ENCODE results near the gene DRAP1. TPM values are rescaled to one million over a fixed set of nuclear protein-coding genes. Genes with fewer than 3 reads are reported as not detected.

Gene DRAP1
- total RNA-seq, 4 donors from 2014 or later = 15.7 to 63.2 (median 57.0) TPM

DNA sequence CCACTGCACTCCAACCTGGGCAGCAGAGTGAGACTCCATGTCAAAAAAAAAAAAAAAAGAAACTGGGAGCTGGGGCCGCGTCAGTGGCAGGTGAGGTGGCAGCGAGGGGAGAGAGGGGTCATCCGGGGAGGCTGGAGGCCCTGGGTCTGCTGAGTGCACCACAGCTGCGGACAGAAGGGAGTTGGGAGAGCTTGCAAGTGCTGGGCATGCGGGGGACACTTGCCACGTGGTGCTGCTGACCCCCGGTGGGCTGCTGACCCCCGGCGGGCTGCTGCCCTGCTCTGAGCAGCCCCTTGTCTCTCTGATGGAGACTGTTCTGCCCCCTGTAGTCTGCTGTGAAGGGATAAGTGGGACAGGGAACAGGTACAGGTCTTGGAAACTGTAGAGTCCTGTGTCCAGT, 2.6 kb downstream of the DRAP1 start:
- TF ChIP-seq EP300 (IDR thresholded peaks at IDR 0.05; ENCODE audit: low read depth) (no peak), POLR2AphosphoS5 (IDR thresholded peaks at IDR 0.05) (no peak), POLR2A (IDR thresholded peaks at IDR 0.05) (no peak), CTCF (IDR thresholded peaks at IDR 0.05) (no peak)
- in situ Hi-C loops (cut with MboI; ENCODE audit: low pct_ligation_motif_present in 1 of 4, low pct_unique_long_range_greater_than_20kb in 1 of 4, low sequenced_read_pairs in 3 of 4) = no loop called here
- Histone ChIP-seq H3K4me1 (peaks cover 22 to 28% (median 27%) of the 10 kb centered on the region in 4 donors), H3K27me3 (no peaks in the 10 kb centered on the region), H3K27ac (no peak overlapping the region), H3K36me3 (peaks cover 0 to 6% (median 2%) of the 10 kb centered on the region in 4 donors), H3K9me3 (no peaks in the 10 kb centered on the region), H3K4me3 (no peak overlapping the region)
- intact Hi-C loops (cut with DNase I; ENCODE audit: low total_unique reads) = no loop called here
- WGBS, 2 donors (ENCODE audit: low coverage in 1 of 2) = 93% methylated on average over 10 of the region's 10 CpGs; no CpG with 5 or more reads in 1 of the 2 donors
- no peak for DNase-seq

DNA sequence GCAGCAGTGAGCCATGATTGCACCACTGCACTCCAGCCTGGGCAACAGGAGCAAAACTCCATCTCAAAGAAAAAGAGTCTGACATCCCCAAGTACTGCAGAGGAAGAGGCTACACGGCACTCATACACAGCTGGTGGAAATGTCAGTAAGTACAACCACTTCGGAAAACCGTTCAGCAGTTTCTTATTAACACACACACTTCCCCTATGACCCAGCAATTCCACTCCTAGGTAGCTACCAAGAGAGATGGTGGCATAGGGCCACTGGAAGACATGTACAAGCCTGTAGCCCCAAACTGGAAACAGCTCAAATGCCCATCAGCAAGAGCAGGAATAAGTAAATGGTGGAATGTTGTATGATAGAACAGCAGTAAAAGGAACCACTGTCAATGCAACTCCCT, 3.3 kb downstream of the DRAP1 start:
- no peaks in the 10 kb centered on the region for H3K9me3 ChIP-seq
- TF ChIP-seq CTCF (IDR thresholded peaks at IDR 0.05) (no peak), POLR2AphosphoS5 (IDR thresholded peaks at IDR 0.05) (no peak), EP300 (IDR thresholded peaks at IDR 0.05; ENCODE audit: low read depth) (no peak), POLR2A (IDR thresholded peaks at IDR 0.05) (no peak)
- intact Hi-C loops (cut with DNase I; ENCODE audit: low total_unique reads) (no loop called here), in situ Hi-C loops (cut with MboI; ENCODE audit: low pct_ligation_motif_present in 1 of 4, low pct_unique_long_range_greater_than_20kb in 1 of 4, low sequenced_read_pairs in 3 of 4) (no loop called here)
- no peaks in the 10 kb centered on the region for H3K27me3 ChIP-seq
- H3K4me1 ChIP-seq = peaks cover 15 to 21% (median 20%) of the 10 kb centered on the region in 4 donors
- H3K27ac ChIP-seq = no peak overlapping the region
- 85 to 100% methylated on average over 2 to 3 of the region's 3 CpGs for WGBS, 2 donors (ENCODE audit: low coverage in 1 of 2)
- no peak overlapping the region for H3K4me3 ChIP-seq
- no peak for DNase-seq
- H3K36me3 ChIP-seq = peaks cover 0 to 6% (median 2%) of the 10 kb centered on the region in 4 donors

- H3K9me3 ChIP-seq = no peaks in the 10 kb centered on the region
- 81 to 89% methylated on average over 2 of the region's 2 CpGs for WGBS, 2 donors (ENCODE audit: low coverage in 1 of 2)
- in situ Hi-C loops (cut with MboI; ENCODE audit: low pct_ligation_motif_present in 1 of 4, low pct_unique_long_range_greater_than_20kb in 1 of 4, low sequenced_read_pairs in 3 of 4) (no loop called here), intact Hi-C loops (cut with DNase I; ENCODE audit: low total_unique reads) (no loop called here)
- H3K4me3 ChIP-seq = no peak overlapping the region
- no peak overlapping the region for H3K27ac ChIP-seq
- DNase-seq = no peak
- no peak for TF ChIP-seq POLR2A (IDR thresholded peaks at IDR 0.05)
- no peak for TF ChIP-seq POLR2AphosphoS5 (IDR thresholded peaks at IDR 0.05)
- TF ChIP-seq CTCF (IDR thresholded peaks at IDR 0.05) = no peak
- TF ChIP-seq EP300 (IDR thresholded peaks at IDR 0.05; ENCODE audit: low read depth) = no peak
- H3K4me1 ChIP-seq = peaks cover 7 to 11% (median 9%) of the 10 kb centered on the region in 4 donors
- H3K27me3 ChIP-seq = no peaks in the 10 kb centered on the region
- peaks cover 0 to 6% (median 2%) of the 10 kb centered on the region in 4 donors for H3K36me3 ChIP-seq
Measured at GRCh38 chr11:65925397-65925796, 6.2 kb downstream of the DRAP1 start.

DNA sequence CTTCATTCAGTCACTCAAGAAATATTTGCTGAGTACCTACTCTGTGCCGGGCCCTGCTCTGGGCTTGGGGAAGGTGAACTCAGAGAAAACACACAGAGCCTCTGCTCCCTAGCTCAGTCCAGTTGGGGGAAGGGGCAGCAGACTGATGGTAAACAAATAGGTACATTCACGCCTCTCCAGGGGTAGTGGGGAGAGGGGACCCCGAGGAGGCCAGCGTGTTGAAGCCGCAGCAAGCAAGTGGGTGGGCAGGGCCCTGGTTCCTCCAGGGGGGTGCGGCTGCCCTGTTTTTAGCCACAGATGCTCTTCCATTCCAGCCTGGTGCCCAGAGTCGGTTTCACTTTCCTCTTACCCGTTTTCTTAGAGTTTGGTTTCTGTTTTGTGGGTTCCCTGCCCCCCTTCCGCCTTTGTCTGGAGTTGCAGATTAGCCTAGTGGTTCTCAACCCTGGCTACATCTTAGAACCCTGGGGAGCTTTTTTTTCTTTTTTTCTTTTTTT, 8.7 kb downstream of the DRAP1 start:
- peaks cover 3% of the 10 kb centered on the region for H3K27me3 ChIP-seq
- H3K27ac ChIP-seq = peak overlapping the region; percentile 44 to 73 (median 64)
- 25 to 46% methylated on average over 5 to 9 of the region's 9 CpGs for WGBS, 2 donors (ENCODE audit: low coverage in 1 of 2)
- in situ Hi-C loops (cut with MboI; ENCODE audit: low pct_ligation_motif_present in 1 of 4, low pct_unique_long_range_greater_than_20kb in 1 of 4, low sequenced_read_pairs in 3 of 4) (no loop called here), intact Hi-C loops (cut with DNase I; ENCODE audit: low total_unique reads) (no loop called here)
- peaks cover 0 to 1% (median 0%) of the 10 kb centered on the region in 4 donors for H3K36me3 ChIP-seq
- peak; percentile 73 for DNase-seq
- TF ChIP-seq EP300 (IDR thresholded peaks at IDR 0.05; ENCODE audit: low read depth) (no peak), CTCF (IDR thresholded peaks at IDR 0.05) (no peak), POLR2AphosphoS5 (IDR thresholded peaks at IDR 0.05) (no peak), POLR2A (IDR thresholded peaks at IDR 0.05) (no peak)
- H3K4me3 ChIP-seq = peak overlapping the region in 2 of 4 donors; percentile 2 to 26
- H3K9me3 ChIP-seq = no peaks in the 10 kb centered on the region
- peaks cover 0 to 3% (median 0%) of the 10 kb centered on the region in 4 donors for H3K4me1 ChIP-seq

Measured in transverse colon (tissue), 4 donors.